NCI-H510A treated with DMSO at 0.1 percent for 48 hours (cell line): Measurements from ENCODE around the gene DCDC2C.
A peak's percentile ranks its signal among the peaks of the same experiment; 100 is the strongest.

ENCODE experiments used
- DNase-seq: peaks from one replicate; lab custom pipeline; 2025; lab: John Stamatoyannopoulos, UW

DCDC2C gene

GRCh38 chr2:3672861-3673678, 30.3 kb upstream of the DCDC2C start:
- no peak for DNase-seq

DNA sequence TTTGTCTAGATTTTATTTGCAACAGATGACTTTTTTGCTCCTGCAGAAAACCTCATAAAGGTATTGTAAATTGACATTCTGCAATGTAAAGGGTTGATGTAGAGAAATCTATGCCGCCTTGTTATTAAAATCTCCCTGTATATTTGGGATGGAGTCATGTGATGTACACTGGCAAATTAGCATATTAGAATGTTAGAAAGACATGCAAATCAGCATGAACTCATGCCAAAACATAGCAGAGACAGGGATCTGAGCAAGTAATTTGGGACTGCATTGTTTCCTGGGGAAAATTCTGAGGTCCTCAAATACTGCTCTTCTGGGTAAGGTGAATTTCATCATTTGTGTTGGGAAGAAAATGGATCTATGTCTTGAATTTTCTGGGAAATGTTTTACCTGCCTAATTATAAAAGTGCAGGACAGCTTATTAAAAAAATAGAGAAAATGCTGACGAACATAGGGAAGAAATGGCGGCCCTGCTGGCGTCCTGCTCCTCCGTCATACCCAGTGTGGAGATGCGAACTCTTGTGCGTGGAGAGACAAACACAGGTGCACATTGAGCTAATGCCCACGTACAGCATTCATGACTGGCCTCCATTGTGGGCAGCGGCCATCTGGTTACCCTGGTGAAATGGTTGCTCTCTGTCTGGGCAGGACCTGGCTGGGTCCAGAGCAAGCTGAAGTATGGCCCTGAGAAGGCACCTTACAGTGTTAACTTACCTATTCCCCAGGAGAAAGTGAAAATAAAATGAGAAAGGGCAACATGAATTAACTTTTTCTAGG, 29.1 kb upstream of the DCDC2C start:
- DNase-seq, result no peak

DNA sequence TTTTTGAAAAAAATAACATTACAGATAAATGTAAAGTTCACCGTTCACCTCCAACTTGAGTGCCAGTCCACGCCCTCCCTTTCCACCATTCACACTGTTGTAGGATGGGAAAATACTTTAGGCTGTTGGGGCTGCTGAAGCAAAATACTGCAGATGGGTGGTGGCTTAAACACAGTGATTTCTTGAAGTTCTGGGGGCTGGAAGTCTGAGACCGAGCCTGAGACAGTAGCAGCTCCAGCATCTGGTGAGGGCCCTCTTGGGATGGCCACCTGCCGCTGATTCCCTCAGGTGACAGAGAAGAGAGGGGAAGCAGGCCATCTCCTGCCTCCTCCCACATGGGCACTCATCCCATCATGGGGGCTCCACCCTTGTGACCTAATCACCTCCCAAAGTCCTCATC, 27.7 kb upstream of the DCDC2C start:
- no peak for DNase-seq

DNA sequence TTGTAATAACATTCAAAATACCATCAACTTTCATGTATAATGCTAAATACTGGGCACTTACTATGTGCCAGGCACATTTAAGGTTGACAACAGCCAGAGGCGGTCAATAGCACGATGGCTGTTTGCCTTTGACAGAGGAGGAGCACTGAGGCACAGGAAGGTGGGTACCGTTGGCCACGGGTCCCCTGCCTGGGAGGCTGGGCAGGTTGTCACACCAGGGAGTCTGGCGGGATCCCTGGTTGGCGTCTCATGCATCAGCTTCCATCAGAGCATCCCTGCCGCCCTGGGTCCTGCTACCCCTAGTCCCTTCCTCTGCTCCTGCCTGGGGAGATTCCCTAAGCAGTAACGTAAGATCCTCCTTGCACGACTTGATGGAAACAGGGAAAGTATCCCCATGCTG, 25.9 kb upstream of the DCDC2C start:
- no peak for DNase-seq

- no peak for DNase-seq
Observed at GRCh38 chr2:3678212-3678611, 25.2 kb upstream of the DCDC2C start.

- DNase-seq, result no peak
Observed at GRCh38 chr2:3679180-3679579, 24.2 kb upstream of the DCDC2C start.

GRCh38 chr2:3679616-3680393, 23.6 kb upstream of the DCDC2C start:
- DNase-seq, result no peak

GRCh38 chr2:3680548-3681345, 22.6 kb upstream of the DCDC2C start:
- no peak for DNase-seq

DNA sequence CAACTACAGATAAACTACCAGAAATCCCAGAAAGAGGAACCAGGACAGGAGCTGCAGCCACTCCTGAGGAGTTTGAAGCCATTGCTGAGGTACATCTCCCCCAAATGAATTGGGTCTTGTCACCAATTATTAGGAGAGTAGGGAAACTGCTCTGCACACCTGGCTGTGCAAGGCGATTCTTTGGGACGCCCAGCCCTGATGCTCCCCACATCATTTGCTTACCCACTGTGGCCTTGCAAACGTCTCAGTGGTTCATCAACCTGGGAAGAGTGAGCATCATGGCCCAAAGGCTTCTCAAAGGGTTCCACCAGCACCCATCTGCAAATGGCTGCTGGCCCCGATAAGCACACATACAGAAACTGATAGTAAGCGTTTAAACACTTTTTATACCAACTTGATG, 21.8 kb upstream of the DCDC2C start:
- DNase-seq, result no peak

GRCh38 chr2:3682811-3683210, 20.6 kb upstream of the DCDC2C start:
- no peak for DNase-seq

DNA sequence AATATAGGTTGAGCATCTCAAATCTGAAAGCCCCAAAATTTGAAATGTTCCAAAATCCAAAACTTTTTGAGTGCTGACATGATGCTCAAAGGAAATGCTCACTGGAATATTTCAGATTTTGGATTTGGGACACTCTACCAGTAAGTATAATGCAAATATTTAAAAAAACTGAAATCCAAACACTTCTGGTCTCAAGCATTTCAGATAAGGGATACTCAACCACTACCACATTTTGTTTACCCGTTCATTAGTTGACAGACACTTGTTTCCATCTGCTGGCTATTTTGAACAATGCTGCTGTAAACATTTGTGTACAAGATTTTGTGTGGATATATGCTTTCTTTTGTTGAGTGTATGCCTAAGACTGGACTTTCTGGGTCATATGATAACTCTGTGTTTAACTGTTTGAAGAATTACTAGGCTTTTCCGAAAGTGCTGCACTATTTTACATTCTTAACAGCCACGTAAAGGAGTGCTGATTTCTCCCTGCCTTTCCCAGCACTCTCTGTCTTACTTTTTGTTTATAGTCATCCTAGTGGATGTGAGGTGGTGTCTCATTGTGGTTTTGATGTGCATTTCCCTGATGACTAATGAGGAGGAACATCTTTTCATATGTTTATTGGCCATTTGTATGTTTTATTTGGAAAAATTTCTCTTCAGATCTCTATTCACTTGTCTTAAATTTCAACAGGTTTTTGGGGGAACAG, 19.5 kb upstream of the DCDC2C start:
- DNase-seq, result no peak

GRCh38 chr2:3689998-3690748, 13.2 kb upstream of the DCDC2C start:
- no peak for DNase-seq

DNA sequence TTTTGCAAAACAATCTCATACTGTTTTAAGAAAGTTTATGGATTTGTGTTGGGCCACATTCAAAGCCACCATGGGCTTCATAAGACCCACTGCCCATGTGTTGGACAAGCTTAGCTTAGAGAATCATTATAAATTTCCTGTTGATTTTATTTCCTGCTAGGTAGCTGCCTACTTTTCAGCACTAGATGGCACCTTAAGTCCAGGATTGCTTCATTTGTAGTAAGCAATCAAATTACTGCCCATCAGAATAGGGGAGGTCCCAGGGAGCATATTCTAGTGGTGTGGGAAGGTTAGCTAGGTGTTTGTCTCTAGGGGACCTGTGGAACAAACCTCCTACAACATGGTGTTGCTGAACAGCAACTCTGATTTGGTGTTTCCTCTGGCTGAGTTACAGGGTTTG, 11.0 kb upstream of the DCDC2C start:
- DNase-seq, result peak; percentile 69

DNA sequence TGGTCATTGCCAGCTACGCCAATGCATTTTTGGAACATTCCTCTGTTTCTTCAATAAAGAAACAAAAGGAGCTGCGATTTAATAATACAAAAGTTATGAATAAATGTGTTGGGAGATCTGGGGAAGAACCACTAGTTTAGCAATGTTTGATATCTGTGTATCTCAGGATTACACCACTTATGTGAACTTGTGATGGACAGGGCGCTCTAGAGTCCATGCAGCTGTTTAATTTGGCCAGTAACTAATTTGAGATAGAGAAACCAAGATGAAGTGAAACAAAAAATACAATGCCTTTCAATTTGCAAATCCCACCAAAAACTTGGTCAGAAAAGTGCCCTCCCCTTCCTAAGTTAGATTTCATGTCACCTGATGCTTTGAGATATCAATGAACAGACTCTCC, 6.8 kb upstream of the DCDC2C start:
- no peak for DNase-seq

DNA sequence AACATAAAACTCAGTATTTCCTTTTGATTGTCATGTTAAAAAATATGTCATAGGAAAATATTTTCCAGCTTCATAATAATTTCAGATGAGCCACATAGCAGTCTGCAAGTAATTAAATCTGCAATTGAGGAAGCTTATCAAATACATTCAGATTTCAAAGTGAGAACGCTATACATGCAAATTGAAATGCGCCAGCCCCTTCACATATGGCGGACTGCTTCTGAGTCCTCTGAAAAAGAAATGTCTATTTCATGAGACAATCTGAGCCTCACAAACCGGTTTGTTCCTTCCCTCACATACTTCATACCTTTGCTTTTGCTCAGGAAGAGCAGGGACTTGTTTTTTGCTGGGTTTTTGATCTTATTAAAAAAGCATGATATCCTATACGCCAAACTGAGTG, 2.3 kb upstream of the DCDC2C start:
- no peak for DNase-seq

- no peak for DNase-seq
Observed at GRCh38 chr2:3703757-3704355, 481 bp downstream of the DCDC2C start.

- DNase-seq, result no peak
Observed at GRCh38 chr2:3704692-3705091, 1.3 kb downstream of the DCDC2C start.

DNA sequence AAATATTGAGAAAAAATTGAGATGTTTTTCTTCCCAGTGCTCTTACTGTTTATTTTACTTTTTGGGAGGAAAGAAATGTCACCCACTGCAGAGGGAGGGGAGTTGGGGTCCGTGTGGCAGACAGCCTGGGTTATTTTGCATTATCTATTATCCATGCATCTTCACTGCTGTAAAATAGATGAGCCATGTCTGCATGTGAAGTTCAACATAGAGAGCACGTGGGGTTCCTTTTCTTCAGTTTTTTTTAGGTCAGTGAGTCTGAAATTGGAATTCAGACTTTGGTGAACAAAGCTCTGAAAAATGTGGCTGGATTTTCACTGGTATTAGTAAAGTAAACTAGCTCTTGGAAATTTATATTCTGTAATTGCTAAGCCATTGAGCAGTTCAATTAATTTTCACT, 2.4 kb downstream of the DCDC2C start:
- no peak for DNase-seq

DNA sequence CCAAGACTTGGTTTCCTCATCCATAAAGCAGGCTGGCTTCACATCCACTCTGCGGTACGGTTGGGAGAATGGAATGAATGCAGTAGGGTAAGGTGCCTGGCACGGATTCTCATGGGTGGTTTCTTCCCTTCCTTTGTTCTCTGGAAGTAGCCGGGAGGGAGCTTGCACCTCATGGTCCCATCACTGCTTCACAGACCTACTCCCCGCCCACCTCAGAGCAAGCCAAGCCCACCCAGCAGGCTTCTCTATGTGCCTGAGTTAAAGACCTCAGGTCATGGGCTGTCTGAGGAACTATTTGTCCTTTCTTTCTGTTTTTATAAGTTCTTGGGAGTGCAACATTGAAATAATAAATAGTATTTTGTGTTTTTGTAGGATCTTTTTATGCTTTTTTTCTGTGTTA, 3.5 kb downstream of the DCDC2C start:
- no peak for DNase-seq

DNA sequence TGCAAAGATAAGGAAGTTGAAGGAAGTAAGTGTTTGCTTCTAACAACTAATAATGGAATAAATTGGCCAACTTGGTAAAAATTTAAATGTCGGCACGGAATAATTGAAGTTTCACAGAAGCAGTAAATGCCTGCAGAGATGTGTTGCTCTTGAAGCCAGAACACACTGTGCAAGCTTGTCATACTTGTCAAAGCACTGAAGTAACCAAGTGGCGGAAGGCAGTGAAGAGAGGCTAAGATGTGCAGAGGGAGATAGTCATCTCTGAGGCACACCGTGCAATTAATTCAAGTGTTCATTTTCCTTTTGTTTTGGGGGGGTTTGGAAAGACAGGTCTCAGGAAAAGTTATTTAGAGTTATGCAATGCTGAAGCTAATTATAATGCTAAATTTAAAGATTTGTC, 5.2 kb downstream of the DCDC2C start:
- DNase-seq, result no peak
